Activated CD4-positive, CD25-positive, alpha-beta regulatory T cell (primary cell): ENCODE measurements around the gene NRDC.

Source experiments
- DNase-seq, 4 experiments: peaks; one replicate each; lab custom pipeline; 2025; lab: John Stamatoyannopoulos, UW

Gene NRDC

DNA sequence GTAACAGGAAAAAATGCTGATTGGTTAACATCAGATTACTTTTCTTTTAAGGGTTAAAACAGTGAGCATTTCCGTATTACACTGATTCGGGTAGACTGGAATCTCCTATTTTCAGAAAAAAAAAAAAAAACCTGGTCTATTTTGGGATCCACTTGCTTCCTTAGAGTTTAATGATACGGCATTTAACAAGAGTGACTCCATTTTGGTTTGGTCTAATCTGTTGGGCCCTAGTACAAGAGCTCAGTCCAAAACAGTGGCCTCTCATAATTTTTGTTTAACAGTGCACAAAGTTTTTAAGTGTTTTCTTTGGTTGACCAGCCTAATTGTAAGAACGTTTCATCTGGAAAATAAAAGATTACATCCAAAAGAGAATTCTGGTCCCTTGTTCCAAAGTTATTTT, 120.2 kb downstream of the NRDC start:
- DNase-seq, result no peak

DNA sequence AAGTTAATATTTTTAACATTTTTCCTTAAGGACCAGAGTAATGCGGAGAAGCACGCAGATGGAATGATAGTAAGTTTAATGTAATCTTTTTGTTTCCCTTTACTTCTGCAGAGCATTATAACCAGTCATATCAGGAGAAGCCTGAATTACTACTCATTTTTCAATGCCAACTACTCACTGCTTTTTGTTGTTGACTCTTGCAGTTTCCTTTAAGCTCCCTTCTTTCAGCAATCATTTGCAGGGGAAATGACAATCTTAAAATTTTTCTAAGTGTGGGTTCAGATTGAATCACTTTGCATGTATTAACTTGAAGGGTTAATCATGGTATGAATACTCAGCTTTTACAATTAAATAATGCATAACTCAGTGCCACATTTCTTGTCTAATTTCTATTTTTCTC, 122.2 kb downstream of the NRDC start:
- no peak for DNase-seq

DNA sequence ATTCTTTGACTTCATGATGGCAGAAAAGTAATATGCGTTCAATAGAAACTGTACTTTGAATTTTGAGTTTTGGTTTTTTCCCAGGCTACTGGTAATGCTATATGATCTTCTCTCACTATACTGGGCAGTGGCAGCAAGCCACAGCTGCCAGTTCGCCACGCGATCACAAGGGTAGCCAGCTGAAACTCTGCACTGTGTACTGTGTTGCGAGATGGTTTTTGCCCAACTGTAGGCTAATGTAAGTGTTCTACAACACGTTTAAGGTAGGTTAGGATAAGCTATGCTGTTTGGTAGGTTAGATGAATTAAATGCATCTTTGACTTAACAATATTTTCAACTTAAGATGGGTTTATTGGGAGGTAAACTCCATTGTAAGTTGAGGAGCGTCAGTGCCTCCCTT, 123.1 kb downstream of the NRDC start:
- DNase-seq, result no peak

DNA sequence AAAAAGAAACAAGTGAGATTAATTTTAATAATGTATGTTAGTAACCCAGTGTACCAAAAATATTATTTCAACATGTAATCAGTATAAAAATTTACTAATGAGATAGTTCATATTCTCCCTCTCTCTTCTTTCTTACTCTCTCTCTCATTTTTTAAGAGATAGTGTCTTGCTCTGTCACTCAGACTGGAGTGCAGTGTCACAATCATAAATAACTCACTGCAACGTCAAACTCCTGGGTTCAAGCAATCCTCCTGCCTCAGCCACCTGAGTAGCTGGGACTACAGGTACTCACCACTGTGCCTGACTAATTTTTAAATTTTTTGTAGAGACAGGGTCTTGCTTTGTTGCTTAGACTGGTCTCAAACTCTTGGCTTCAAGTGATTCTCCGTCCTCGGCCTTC, 123.9 kb downstream of the NRDC start:
- DNase-seq, result no peak

DNA sequence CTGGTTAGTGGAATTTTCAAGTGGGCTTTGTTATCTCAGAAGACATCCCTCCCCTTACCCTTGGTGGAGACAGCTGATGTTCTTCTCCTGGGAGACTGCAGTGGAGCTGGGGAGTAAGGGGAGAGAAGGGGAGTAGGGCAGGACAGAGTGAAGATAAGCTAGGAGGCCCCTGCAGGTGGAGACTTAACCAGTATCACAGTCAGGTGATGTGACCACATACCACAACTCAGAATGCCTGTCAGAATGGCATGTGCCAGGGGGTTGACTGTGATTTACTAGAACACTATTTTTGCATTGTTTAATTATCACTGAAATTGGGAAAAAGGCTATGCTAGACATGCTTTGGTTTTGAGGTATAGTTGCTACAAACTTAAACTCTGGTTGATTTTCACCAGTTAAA, 124.6 kb downstream of the NRDC start:
- DNase-seq, result no peak

DNA sequence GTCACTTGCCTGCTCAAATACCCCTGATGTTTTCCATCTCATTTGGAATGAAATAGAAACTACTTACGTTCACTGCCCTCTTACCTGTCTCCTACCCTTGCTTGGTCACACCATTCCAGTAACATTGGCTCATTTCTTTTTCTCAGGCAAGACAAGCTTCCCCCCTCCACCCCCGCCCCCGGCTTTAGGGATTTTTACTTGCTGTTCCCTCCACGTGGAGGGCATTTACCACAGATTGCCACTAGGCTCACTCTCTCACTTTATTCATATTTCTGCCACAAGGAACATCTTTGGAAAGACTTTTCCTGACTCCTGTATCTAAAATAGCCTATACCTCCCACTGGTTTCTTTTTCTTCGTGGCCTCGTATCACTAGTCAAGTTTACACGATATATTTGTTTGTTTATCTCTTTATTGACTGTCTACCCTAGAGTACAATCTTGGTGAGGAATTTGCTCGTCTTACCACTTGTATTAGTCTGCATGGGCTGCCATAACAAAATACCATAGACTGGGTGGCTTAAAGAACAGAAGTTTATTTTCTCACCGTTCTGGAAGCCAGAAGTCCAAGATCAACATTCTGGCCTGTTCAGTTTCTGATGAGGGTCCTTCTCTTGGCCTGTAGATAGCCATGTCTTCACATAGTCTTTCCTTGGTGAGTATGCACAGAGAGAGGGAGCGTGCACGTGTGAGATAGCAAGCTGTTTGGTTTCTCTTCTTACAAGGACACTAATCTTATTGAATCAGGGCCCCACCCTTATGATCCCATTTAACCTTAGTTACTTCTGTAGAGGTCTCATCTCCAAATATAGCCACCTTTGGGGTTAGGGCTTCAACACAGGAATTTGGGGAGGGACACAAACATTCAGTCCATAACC, 126.2 kb downstream of the NRDC start:
- DNase-seq, result no peak

DNA sequence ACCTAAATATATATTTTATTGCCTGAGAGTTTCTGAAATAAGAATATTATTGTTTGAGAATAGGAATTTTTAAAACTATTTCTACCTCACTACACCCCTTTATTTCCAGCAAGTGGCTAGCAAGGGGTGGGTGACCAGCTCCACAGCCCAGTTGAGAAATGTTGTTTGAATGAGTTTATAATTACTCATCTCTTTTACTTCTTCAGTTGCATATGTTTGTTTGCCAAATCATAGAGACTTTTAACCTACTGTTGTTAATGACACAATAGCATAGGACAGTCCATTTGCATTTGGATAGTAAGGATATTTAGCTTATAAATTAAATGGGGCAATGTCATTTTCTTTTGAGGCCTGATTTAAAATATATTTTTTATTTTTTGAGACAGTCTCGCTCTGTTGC, 127.8 kb downstream of the NRDC start:
- DNase-seq, result no peak

DNA sequence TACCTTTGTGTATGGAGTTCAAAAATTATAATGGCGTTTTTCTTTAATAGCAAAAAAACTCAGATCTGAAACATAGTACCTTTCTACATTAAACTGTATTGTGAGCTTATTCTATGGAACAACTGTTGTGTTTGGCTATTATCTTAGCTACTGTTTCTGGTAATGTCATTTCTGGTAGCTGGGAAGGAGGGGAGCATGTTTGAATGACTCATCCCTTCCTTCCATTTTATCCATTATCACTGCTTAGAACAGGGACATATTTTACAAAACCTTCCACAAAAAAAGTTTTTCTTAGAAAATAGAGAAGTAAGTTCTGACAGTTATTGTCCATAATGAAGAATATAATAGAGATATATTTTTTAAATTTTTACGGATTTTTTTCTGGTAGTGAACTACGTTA, 128.3 kb downstream of the NRDC start:
- no peak for DNase-seq

DNA sequence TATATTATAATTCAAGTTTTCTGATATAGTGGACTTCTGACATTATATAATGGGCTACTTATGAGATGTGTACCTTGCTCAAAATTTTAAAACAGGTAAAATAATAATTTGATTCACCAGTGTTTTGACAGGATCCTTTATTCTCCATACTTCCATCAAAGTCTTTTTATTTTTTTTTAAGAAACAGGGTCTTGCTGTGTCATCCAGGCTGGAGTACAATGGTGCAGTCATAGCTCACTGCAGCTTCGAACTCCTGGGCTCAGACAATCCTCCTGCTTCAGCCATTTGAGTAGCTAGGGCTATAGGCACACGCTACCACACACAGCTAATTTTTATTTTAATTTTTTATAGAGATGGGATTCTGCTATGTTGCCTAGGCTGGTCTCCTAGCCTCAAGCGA, 129.4 kb downstream of the NRDC start:
- no peak for DNase-seq

DNA sequence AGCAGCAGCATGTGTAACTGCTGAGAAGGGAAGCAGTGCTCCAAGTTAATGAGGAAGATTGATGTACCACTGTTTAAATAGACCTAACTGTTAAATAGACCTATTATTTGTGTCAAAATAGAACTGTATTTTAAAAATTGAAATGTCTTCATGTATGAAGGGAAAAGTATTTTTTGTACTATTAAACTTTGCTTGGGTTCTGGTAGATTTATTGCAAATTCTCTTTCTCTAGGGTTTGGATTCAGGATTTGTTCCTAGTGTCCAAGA, 133.3 kb downstream of the NRDC start:
- DNase-seq, result no peak

DNA sequence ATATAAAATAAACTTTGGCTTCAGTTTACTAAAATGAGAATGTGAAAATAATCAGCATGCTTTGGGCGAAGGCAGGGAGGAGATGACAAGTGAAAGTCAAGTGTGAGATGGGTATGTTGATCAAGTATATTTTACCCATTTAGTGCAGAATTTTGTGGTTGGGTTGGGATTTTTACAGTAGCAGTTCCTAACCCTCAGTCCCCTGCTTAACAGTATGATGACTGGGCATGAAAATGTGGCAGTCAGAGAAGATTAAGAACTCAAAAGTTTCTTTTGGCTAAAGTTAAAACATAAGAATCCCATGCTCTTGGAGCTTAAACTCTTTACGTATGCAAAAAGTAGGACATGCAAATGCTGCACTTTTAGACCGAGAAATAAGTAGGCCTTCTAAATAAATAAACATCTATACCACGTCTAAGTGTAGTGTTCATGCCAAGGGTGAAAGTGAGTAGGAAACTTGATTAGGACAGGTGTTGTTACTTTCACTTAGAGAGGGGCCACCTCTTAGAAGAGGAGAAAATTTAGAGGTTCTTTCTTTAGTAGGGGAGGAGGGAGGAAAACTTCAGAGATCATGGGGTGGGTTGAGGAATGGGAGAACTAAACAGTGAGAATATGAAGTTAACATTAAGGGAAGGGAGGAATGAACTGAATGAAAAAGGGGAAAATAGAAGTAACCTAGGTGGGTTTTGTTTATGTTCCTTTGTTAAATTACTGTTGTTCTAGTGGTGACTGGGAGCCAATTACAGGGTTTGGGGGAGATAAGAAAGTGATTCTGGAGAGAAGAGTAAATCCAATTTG, 133.8 kb downstream of the NRDC start:
- DNase-seq, result no peak

DNA sequence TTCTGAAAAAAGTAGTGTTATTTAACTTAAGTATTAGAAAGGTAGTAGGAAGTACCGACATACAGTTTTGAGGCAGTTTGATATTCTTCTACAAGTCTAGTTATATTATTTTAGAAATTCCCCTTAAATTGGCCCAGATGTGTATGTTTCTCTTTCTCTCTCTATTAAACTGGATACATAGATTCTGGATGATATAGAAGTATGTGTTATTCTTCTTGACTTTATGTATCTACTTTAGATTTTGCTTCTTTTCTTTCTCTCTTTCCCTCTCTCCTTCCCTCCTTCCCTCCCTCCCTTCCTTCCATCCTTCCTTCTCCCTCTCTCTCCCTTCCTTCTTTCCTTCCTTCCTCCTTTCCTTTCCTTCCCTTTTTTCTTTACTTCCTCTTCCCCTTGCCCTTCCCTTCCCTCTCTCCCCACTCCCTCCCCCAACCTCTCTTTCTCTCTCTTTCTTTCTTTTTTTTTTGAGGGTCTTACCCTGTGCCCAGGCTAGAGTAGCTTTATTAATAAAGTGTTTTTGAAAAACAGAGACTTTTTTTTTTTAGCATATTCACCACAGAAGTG, 137.3 kb downstream of the NRDC start:
- no peak for DNase-seq

DNA sequence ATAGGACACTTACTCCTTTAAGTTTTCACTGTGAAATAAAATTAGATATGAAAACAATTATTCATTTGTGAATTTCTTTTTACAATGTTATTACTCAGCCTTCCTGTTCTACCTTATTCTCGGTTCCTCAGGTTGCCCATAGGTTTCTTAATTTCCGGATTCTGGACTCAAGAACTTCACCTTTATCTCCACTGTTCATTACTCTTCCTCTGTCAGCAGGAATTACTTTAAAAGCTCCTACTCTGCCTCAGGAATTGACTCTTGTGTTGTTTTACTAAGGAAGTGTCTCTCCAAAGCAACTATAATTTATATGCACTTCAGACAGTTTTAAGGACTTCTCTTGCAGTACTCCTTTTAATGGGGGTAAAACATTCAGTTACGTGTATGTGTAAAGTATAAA, 137.9 kb downstream of the NRDC start:
- DNase-seq, result no peak
